ENCODE data around the gene SAMM50. TPM values are rescaled to one million over a fixed set of nuclear protein-coding genes. Genes with fewer than 3 reads are reported as not detected.

Gene SAMM50
- total RNA-seq, 1 donor from 2014 or later, result 32.6 TPM

GRCh38 chr22:44029069-44029468 is 73.8 kb downstream of the SAMM50 start:
- DNase-seq (ENCODE audit: low read depth) (no peak), FAIRE-seq (no peak)
- Histone ChIP-seq H3K4me3 (ENCODE audit: low read depth, low read length) (no peak overlapping the region), H3K36me3 (ENCODE audit: control insufficient read depth, insufficient read depth, low read length) (no peaks in the 10 kb centered on the region), H3K27me3 (ENCODE audit: control insufficient read depth, insufficient read depth, low read length) (no peaks in the 10 kb centered on the region)
- no peak for TF ChIP-seq CTCF (IDR thresholded peaks at IDR 0.05; ENCODE audit: insufficient read depth, low read length, severe bottlenecking)

- no peak for DNase-seq (ENCODE audit: low read depth)
- TF ChIP-seq CTCF (IDR thresholded peaks at IDR 0.05; ENCODE audit: insufficient read depth, low read length, severe bottlenecking), result no peak
- Histone ChIP-seq H3K36me3 (ENCODE audit: control insufficient read depth, insufficient read depth, low read length) (no peaks in the 10 kb centered on the region), H3K4me3 (ENCODE audit: low read depth, low read length) (no peak overlapping the region), H3K27me3 (ENCODE audit: control insufficient read depth, insufficient read depth, low read length) (no peaks in the 10 kb centered on the region)
- FAIRE-seq, result no peak
These were observed 74.9 kb downstream of the SAMM50 start for GRCh38 chr22:44030051-44030701.

- Histone ChIP-seq H3K36me3 (ENCODE audit: control insufficient read depth, insufficient read depth, low read length) (no peaks in the 10 kb centered on the region), H3K27me3 (ENCODE audit: control insufficient read depth, insufficient read depth, low read length) (no peaks in the 10 kb centered on the region), H3K4me3 (ENCODE audit: low read depth, low read length) (no peak overlapping the region)
- FAIRE-seq (no peak), DNase-seq (ENCODE audit: low read depth) (no peak)
- no peak for TF ChIP-seq CTCF (IDR thresholded peaks at IDR 0.05; ENCODE audit: insufficient read depth, low read length, severe bottlenecking)
These were observed 75.5 kb downstream of the SAMM50 start for GRCh38 chr22:44030702-44031082.

- Histone ChIP-seq H3K4me3 (ENCODE audit: low read depth, low read length) (no peak overlapping the region), H3K36me3 (ENCODE audit: control insufficient read depth, insufficient read depth, low read length) (no peaks in the 10 kb centered on the region), H3K27me3 (ENCODE audit: control insufficient read depth, insufficient read depth, low read length) (no peaks in the 10 kb centered on the region)
- no peak for FAIRE-seq
- TF ChIP-seq CTCF (IDR thresholded peaks at IDR 0.05; ENCODE audit: insufficient read depth, low read length, severe bottlenecking), result no peak
- DNase-seq (ENCODE audit: low read depth), result no peak
These were observed 76.1 kb downstream of the SAMM50 start for GRCh38 chr22:44031158-44031952.

- Histone ChIP-seq H3K27me3 (ENCODE audit: control insufficient read depth, insufficient read depth, low read length) (no peaks in the 10 kb centered on the region), H3K36me3 (ENCODE audit: control insufficient read depth, insufficient read depth, low read length) (no peaks in the 10 kb centered on the region), H3K4me3 (ENCODE audit: low read depth, low read length) (no peak overlapping the region)
- FAIRE-seq (no peak), DNase-seq (ENCODE audit: low read depth) (no peak)
- no peak for TF ChIP-seq CTCF (IDR thresholded peaks at IDR 0.05; ENCODE audit: insufficient read depth, low read length, severe bottlenecking)
These were observed 77.0 kb downstream of the SAMM50 start for GRCh38 chr22:44032126-44032730.
